ENCODE data around the gene PITPNM3.

PITPNM3 gene

DNA sequence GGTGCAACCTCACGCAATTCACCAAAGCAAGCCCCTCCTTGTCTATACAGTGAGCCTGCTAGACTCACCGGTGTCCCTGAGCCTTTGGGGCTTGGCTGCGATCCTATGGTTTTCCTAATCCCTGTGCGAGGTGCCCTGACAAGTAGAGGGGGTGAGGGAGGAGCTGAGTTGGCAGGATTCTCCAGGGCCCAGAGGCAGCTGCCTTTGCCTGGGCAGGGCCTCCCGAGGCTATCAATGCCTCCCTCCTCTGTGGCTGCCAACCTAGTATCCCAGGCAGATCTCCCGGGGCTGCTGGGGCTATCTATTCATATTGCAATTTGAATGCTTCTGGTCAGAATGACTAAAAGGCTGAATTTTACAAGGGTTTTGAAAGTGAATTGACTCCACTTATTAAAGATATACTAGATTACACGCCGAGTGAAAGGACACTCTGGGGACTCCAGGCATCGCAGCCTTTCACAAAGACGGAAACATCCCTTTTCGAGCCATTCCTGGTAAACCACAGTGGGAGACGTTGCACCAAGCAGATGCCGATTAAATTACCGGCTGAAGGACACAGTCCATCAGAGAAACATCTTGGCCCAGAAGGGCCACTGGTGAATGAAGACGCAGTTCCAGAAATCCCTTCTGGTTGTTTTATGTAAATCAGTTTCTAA is 11.3 kb upstream of the PITPNM3 start:
- ATAC-seq (no peak), DNase-seq (no peak)
- H3K4me3 Mint-ChIP-seq, result no peak overlapping the region
- H3K27me3 Mint-ChIP-seq, result peaks cover 18% of the 10 kb centered on the region
- no peaks in the 10 kb centered on the region for H3K4me1 Mint-ChIP-seq
- H3K9me3 Mint-ChIP-seq, result no peaks in the 10 kb centered on the region
- no peak overlapping the region for H3K27ac Mint-ChIP-seq

DNA sequence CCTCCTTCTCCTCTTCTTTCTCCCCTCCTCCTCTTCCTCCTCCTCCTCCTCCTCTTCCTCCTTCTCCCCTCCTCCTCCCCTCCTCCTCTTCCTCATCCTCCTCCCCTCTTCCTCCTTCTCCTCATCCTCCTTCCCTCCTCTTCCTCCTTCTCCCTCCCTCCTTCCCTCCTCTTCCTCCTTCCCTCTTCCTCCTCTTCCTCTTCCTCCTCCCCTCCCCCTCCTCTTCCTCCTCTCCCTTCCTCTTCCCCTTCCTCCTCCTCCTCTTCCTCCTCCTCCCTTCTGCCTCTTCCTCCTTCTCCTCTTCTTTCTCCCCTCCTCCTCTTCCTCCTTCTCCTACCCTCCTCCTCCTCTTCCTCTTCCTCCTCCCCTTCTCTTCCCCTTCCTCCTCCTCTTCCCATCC is 5.1 kb upstream of the PITPNM3 start:
- ATAC-seq (no peak), DNase-seq (no peak)
- peaks cover 7% of the 10 kb centered on the region for H3K4me1 Mint-ChIP-seq
- H3K27ac Mint-ChIP-seq, result no peak overlapping the region
- no peak overlapping the region for H3K4me3 Mint-ChIP-seq
- H3K9me3 Mint-ChIP-seq, result no peaks in the 10 kb centered on the region
- peaks cover 73% of the 10 kb centered on the region for H3K27me3 Mint-ChIP-seq

DNA sequence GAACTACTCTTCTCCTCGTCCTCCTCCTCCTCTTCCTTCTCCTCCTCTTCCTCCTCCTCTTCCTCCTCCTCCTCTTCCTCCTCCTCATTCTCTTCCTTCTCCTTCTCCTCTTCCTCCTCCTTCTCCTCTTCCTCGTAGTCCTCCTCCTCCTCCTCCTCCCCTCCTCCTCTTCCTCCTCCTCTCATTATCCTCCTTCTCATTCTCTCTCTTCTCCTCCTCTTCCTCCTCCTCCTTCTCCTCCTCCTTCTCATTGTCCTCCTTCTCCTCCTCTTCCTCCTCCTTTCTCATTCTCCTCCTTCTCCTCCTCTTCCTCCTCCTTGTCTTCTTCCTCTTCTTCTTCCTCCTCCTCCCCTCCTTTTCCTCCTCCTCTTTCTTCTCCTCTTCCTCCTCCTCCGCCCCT is 4.1 kb upstream of the PITPNM3 start:
- DNase-seq (no peak), ATAC-seq (no peak)
- H3K4me1 Mint-ChIP-seq, result peaks cover 10% of the 10 kb centered on the region
- H3K27ac Mint-ChIP-seq, result peak overlapping the region in 1 of 2 donors; percentile 3
- no peak overlapping the region for H3K4me3 Mint-ChIP-seq
- H3K9me3 Mint-ChIP-seq, result no peaks in the 10 kb centered on the region
- peaks cover 78% of the 10 kb centered on the region for H3K27me3 Mint-ChIP-seq

DNA sequence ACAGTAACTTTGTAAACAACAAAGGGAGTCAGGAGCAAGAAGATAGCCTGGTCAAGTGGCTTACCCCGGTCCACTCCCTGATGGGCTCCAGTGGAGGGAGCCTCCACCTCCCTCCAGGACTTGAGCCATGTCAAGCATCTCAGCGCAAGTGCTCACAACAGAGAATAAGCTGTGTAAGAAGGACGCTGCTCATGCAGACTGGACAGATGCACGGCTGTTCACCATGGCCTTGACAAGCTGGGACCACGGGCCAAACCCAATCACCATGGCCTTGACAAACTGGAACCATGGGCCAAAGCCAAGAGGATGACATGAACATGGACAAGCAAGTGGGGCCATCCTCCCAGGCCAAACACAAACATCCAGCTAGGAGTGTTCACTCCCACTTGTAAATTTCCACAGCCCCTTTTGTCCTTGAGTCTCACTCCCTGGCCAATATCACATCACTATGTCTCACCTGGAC is 3.4 kb upstream of the PITPNM3 start:
- DNase-seq (no peak), ATAC-seq (peak; percentile 11)
- H3K4me3 Mint-ChIP-seq, result no peak overlapping the region
- H3K27ac Mint-ChIP-seq, result no peak overlapping the region
- peaks cover 17% of the 10 kb centered on the region for H3K4me1 Mint-ChIP-seq
- H3K27me3 Mint-ChIP-seq, result peaks cover 85% of the 10 kb centered on the region
- no peaks in the 10 kb centered on the region for H3K9me3 Mint-ChIP-seq

DNA sequence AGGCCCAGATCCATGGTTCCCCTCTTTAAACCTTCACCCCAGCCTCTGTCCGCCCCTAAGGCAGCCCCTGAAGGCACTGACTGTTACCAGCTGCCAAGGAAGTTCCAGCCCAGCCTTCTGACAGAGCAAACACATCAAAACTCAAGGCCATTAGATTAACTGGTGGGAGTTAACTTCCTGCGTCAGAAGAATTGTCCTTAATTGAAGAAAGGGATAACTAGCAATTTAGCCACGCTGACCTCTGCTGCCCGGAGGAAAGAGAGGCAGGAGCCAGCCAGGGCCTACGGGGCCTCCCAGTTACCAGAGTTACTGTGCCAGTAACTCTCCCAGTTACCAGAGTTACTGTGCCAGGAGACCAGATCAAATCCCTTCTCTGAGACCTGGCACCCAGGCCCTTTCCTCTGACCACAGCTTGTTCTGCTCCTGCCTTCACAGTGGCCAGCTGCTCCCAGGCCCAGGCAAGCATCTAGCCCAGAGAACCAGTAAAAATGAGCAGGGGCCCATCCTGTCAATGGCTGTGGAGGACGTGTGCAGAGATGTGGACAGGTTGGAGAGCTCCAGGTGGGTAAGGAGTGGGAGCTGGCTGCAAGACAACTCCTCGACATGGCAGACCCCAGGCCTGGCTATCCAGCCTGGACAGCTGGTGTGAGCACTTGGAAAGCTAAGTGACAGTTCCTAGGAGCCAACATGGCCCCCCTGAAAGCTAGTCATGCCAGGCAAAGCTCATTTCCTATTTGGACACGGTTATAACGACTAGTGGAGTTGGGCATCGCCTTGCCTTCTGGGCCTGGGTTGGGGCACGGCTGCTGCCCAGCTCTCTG is 2.8 kb upstream of the PITPNM3 start:
- H3K27me3 Mint-ChIP-seq, result peaks cover 87% of the 10 kb centered on the region
- DNase-seq (no peak), ATAC-seq (no peak)
- no peak overlapping the region for H3K4me3 Mint-ChIP-seq
- no peaks in the 10 kb centered on the region for H3K9me3 Mint-ChIP-seq
- peaks cover 22% of the 10 kb centered on the region for H3K4me1 Mint-ChIP-seq
- H3K27ac Mint-ChIP-seq, result no peak overlapping the region

DNA sequence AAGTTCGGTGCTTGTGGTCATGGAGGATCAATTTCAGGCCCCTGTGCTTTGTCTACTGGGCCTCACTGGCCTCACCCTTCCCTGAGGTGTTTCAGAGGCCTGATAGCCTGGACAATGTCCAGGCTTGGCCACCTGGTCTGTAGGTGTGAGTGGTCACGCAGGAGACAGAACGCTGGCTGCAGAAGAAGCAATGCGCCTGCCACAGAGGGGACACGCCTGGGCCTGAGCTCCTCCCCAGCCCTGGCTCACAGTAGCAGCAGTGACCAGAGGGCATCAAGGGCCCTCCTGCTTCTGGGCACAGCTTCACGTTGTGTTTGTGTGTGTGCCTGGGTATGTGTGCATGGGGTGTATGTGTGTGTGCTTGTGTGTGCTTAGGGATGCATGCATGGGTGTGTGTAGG is 1.9 kb upstream of the PITPNM3 start:
- no peaks in the 10 kb centered on the region for H3K9me3 Mint-ChIP-seq
- no peak overlapping the region for H3K27ac Mint-ChIP-seq
- peaks cover 88% of the 10 kb centered on the region for H3K27me3 Mint-ChIP-seq
- ATAC-seq, result no peak
- H3K4me3 Mint-ChIP-seq, result no peak overlapping the region
- DNase-seq, result no peak
- peaks cover 24% of the 10 kb centered on the region for H3K4me1 Mint-ChIP-seq

DNA sequence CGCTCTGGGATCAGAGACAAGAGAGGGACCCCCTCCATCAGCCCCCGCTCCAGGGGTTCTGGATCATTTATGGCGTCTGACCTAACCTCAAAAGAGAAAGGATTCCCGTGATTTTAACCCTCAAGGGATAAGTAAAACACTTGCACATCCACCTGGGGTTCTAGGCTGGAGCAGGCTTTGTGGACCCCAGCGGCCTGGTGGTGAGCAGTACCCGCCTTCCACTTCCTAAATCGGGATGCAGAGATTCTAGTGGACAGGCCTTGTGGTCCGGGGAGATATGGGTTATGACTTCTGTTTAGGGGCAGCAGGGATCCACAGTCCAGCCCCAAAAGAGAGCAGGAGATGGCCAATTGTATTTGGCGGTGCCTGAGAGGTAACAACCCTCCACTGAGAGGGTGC is 684 bp upstream of the PITPNM3 start:
- DNase-seq (no peak), ATAC-seq (no peak)
- H3K27ac Mint-ChIP-seq, result peak overlapping the region in 1 of 2 donors; percentile 78
- H3K9me3 Mint-ChIP-seq, result no peaks in the 10 kb centered on the region
- peaks cover 82% of the 10 kb centered on the region for H3K27me3 Mint-ChIP-seq
- H3K4me3 Mint-ChIP-seq, result peak overlapping the region in 1 of 2 donors; percentile 70
- H3K4me1 Mint-ChIP-seq, result peaks cover 24% of the 10 kb centered on the region

DNA sequence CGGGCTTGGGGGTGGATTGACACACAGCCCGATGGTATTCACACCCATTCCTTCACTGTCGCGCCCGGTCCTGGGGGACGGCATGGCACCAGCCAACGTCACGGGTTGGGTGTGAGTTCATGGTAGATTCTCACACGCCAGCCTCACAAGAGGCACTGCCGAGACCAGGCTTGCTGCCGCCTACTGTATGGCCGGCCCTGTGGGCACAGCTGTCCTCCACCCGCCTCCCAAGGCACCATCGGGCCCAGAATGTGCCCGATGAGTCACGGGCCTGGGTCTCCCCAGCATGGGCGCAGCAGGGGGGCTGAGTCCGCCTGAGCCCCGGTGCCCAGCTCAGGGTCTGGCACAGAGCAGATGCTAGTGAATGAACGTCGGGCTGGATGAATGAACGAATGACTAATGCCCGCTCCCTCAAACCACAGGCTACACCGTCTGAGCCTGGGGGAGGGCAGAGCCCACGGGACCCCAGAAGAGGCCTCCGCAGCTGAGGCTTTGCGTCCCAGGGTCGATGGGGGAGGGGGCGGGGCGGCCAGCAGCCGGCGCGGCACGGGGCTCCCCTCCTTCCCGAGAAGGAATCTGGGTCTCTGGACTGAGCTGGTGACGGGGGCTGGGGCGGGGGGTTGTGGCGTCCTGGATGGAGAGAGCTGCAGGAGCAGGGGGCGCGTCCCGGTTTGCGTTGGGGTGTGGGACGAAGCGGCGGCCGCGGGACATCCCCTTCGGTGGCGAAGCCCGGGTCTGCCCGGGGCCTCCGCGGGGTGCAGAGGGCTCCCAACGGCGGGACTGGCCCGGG is 829 bp downstream of the PITPNM3 start:
- DNase-seq (peak in 1 of 2 donors; percentile 20), ATAC-seq (peak; percentile 75)
- Mint-ChIP-seq H3K27ac (no peak overlapping the region), H3K4me3 (peak overlapping the region; percentile 61 to 81), H3K9me3 (no peaks in the 10 kb centered on the region), H3K27me3 (peaks cover 72% of the 10 kb centered on the region), H3K4me1 (peaks cover 24% of the 10 kb centered on the region)

DNA sequence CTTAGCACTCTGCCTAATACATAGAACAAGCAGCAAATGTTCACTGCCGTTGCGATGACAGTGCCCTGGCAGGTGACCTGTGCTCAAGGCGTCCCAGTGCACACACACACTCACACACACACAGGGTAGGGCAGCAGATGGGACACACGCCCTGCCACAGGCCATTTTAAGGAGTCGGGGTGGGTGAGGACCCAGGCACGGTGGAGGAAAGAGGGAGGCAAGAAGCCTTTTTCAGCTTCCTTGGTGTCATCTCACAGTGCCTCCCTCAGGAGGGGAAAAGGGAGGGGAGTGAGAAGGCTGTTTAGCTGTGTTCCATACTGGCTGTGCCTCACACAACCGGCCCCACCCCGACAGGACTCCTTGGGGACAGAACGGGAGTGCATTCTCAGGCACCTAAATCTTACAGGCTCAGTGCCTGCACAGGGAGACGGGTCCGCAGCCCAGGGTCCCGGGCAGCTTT is 1.5 kb downstream of the PITPNM3 start:
- Mint-ChIP-seq H3K9me3 (no peaks in the 10 kb centered on the region), H3K27me3 (peaks cover 66% of the 10 kb centered on the region), H3K4me1 (peaks cover 24% of the 10 kb centered on the region), H3K27ac (no peak overlapping the region), H3K4me3 (peak overlapping the region in 1 of 2 donors; percentile 81)
- ATAC-seq (no peak), DNase-seq (no peak)

DNA sequence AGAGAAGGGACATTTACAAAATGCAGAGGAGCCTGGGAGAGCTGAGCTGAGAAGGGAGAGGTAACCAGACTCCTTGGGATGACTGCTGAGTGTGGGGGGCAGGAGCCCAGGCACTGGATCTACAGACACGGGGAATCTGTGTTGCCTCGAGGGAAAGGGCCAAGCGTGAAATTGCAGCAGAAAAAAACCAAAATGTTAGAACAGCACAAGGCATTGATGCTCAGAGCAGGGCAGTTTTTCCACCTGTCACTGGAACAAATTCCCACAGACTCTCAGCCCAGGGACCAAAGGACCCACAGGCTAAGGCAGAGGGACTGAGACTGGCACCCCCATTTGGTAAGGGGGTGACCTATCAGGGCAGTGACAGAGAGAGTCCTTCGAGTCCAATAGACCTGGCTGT is 2.0 kb downstream of the PITPNM3 start:
- H3K27me3 Mint-ChIP-seq, result peaks cover 60% of the 10 kb centered on the region
- H3K4me3 Mint-ChIP-seq, result peak overlapping the region in 1 of 2 donors; percentile 81
- no peaks in the 10 kb centered on the region for H3K9me3 Mint-ChIP-seq
- ATAC-seq, result no peak
- peaks cover 28% of the 10 kb centered on the region for H3K4me1 Mint-ChIP-seq
- DNase-seq, result no peak
- no peak overlapping the region for H3K27ac Mint-ChIP-seq

DNA sequence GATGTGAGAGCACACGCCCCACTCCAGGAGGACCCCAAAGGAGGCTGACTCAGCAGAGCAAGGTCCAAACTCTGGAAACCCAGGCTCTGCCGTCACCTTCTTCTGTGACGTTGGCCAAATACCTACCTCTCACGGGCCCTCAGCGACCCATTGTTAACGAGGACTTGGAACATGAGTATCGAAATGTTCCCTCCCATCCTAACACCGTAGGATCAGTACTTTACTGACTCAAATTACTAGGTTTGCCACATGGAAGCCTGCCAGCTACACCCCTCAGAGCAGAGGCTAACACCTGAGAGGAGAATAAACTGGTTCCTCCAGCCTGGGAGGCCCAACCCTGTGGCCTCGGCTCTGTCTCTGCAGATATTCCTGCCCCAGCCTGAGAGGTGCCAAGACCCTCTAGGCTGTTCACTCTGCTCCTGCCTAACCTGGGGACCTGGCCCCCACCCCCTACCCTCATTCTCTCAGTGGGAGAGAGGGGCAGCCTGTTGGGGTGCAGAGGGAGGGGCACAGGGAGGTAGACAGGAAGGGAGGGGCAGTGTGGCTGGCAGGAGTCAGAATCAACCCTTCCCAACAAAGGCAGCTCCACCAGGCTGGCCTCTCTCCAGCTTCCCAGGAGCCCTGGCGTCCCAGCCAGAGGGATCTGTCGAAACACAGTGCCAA is 4.4 kb downstream of the PITPNM3 start:
- H3K27ac Mint-ChIP-seq, result no peak overlapping the region

DNA sequence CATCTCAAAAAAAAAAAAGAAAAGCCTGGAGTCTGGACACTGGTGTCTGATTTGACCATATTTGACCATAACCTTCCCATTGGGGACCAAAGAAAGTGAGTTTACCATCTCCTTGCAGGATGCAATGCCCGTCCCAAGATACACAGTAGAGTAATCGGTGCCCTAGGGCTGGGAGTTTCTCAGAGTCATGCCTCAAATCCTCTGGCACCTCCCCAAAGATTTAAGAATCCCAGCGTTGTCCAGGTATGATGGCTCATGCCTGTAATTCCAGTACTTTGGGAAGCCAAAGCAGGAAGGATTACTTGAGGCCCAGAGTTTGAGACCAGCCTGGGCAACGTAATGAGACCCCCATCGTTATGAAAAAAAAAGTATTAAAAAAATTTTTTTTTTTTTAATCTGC is 5.0 kb downstream of the PITPNM3 start:
- ATAC-seq, result no peak
- Mint-ChIP-seq H3K4me3 (no peak overlapping the region), H3K9me3 (no peaks in the 10 kb centered on the region), H3K27me3 (peaks cover 30% of the 10 kb centered on the region), H3K27ac (no peak overlapping the region), H3K4me1 (peaks cover 37% of the 10 kb centered on the region)
- no peak for DNase-seq

More for the DNA sequence above, 4.4 kb downstream of the PITPNM3 start:
- H3K9me3 Mint-ChIP-seq, result no peaks in the 10 kb centered on the region
- ATAC-seq, result no peak
- H3K4me1 Mint-ChIP-seq, result peaks cover 43% of the 10 kb centered on the region
- no peak for DNase-seq
- H3K4me3 Mint-ChIP-seq, result no peak overlapping the region
- H3K27me3 Mint-ChIP-seq, result peaks cover 37% of the 10 kb centered on the region

DNA sequence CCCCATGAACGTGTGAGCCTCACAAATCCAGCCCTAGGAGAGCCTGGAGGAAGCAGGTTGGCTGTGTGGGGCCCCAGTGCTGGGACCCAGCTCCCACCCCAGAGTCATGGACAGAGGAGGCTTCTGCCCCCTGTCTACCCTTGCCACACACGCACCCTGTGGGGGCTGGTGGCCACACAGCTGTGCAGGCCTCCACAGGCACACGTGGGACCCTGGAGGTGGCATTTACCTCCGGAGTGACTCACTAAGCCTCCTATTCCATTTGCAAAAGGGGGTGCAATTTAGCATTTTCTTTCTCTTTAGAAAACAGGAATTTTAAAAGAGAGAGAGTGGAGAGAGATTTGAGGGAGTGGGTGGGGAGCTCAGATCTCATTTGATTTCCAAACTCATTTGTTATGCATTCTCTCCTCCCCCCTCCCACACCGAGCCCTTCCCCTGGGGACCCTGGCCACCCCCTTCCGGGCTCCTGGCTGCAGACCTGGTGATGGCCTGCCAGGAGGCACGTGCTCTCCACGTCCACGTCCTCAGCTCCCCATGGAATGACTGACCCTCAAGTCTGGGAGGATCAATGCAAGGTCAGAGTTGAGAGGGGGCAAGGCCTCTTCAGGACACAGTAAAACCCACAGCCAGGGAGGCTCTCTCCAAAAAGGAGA is 6.8 kb downstream of the PITPNM3 start:
- Mint-ChIP-seq H3K9me3 (no peaks in the 10 kb centered on the region), H3K4me3 (peak overlapping the region in 1 of 2 donors; percentile 51), H3K27ac (no peak overlapping the region), H3K4me1 (peaks cover 29% of the 10 kb centered on the region), H3K27me3 (peaks cover 16% of the 10 kb centered on the region)
- DNase-seq (no peak), ATAC-seq (no peak)

DNA sequence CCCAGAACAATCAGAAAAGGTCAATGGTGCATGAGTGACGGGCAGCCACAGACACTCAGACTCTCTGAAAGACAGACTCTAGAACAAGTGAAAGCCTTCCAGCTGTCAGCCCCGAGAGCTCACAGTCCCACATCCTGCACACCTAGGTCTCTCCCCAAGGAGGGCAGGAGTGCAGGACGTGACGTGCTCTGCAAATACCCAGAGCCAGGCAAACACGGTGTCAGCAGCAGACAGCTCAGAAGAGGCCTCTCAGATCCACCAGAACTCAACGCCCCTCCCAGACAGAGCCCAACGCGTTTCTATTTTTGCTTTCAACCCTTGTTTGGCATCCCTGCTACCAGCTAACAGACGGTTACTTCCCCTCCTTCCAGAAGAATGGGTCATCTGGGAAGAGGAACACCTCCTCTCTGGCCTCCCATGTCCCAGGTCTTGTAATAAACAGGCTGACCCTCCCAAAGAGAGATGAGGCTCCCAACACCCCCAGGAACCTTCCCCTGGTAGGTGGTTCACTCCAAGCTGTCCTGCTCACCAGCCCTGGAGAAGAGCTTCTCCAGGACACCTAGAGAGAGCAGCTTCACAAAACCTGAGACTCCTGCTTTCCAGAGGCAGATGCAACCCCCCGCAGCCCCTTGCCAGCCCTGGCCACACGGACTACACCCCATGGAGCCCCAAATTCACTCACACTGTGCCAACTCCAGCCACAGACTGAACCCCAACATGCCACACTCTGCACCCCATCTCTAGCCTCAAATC is 7.6 kb downstream of the PITPNM3 start:
- peak overlapping the region; percentile 24 to 88 for H3K27ac Mint-ChIP-seq
- peaks cover 25% of the 10 kb centered on the region for H3K4me1 Mint-ChIP-seq
- DNase-seq, result peak; percentile 19 to 40
- peak overlapping the region in 1 of 2 donors; percentile 51 for H3K4me3 Mint-ChIP-seq
- peaks cover 8% of the 10 kb centered on the region for H3K27me3 Mint-ChIP-seq
- ATAC-seq, result peak; percentile 93
- no peaks in the 10 kb centered on the region for H3K9me3 Mint-ChIP-seq

Data from stimulated activated naive CD8-positive, alpha-beta T cell treated with anti-CD3 and anti-CD28 coated beads, Interleukin-15, amount 100 ng/mL, for 72 hours (primary cell).